ENCODE measurements around the gene CCT5.

Gene CCT5

GRCh38 chr5:10222326-10222725 is 27.8 kb upstream of the CCT5 start:
- Histone ChIP-seq H3K27ac (ENCODE audit: low read depth, low read length) (no peak overlapping the region), H3K9ac (ENCODE audit: low read length) (no peak overlapping the region), H3K9me3 (ENCODE audit: low read length) (no peaks in the 10 kb centered on the region), H3K27me3 (ENCODE audit: control insufficient read depth in 1 of 2, insufficient read depth in 2 of 2, low read length in 2 of 2) (no peaks in the 10 kb centered on the region), H3K4me1 (ENCODE audit: insufficient read depth, low read length) (no peaks in the 10 kb centered on the region), H3K4me3 (ENCODE audit: low read depth in 1 of 2, low read length in 2 of 2) (no peak overlapping the region), H3K36me3 (ENCODE audit: insufficient read depth, low read length) (peaks cover 5% of the 10 kb centered on the region)

GRCh38 chr5:10227379-10227778 is 22.7 kb upstream of the CCT5 start:
- peaks cover 5% of the 10 kb centered on the region for H3K36me3 ChIP-seq (ENCODE audit: insufficient read depth, low read length)

GRCh38 chr5:10228288-10228687 is 21.8 kb upstream of the CCT5 start:
- peaks cover 11% of the 10 kb centered on the region for H3K36me3 ChIP-seq (ENCODE audit: insufficient read depth, low read length)

More at GRCh38 chr5:10227379-10227778, 22.7 kb upstream of the CCT5 start:
- no peaks in the 10 kb centered on the region for H3K4me1 ChIP-seq (ENCODE audit: insufficient read depth, low read length)
- H3K9me3 ChIP-seq (ENCODE audit: low read length), result no peaks in the 10 kb centered on the region
- no peak overlapping the region for H3K27ac ChIP-seq (ENCODE audit: low read depth, low read length)
- no peaks in the 10 kb centered on the region for H3K27me3 ChIP-seq (ENCODE audit: control insufficient read depth in 1 of 2, insufficient read depth in 2 of 2, low read length in 2 of 2)
- no peak overlapping the region for H3K4me3 ChIP-seq (ENCODE audit: low read depth in 1 of 2, low read length in 2 of 2)
- no peak overlapping the region for H3K9ac ChIP-seq (ENCODE audit: low read length)

DNA sequence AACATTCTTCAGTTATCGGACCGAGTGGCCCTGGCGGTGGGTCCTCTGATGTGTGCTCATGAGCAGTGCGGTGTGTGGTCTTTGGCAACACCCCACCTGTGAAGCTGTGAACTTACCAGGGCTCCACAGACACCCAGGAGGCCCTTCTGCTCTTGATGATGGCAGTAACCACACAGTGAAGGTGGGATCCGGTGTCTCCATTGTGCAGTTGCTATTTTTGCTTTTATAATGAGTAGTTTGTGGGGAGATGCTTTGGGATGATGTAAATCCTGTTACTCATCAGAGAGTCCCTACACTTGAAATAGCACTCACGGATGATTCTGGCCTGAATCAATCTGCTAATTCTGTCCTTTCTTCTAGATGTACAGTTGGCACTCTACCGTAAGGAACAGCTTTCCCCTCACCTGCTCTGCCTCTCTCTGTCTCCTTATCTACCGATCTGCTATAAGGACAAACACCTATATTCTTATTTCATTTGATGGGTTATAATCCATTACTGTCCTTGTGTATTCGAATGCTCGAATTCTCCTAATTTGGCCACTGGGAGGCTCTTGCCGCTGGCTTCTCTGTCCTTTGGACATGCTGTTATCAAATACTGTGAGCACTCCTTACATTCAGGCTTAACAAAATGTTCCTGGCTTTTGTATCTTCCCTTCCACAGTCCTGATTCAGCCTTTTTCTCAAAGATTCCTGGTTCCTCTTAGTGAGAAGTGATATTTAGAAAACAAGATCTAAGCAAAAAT is 20.6 kb upstream of the CCT5 start:
- no peaks in the 10 kb centered on the region for H3K4me1 ChIP-seq (ENCODE audit: insufficient read depth, low read length)
- peaks cover 12% of the 10 kb centered on the region for H3K36me3 ChIP-seq (ENCODE audit: insufficient read depth, low read length)
- H3K27ac ChIP-seq (ENCODE audit: low read depth, low read length), result no peak overlapping the region
- H3K27me3 ChIP-seq (ENCODE audit: control insufficient read depth in 1 of 2, insufficient read depth in 2 of 2, low read length in 2 of 2), result no peaks in the 10 kb centered on the region
- no peak overlapping the region for H3K9ac ChIP-seq (ENCODE audit: low read length)
- H3K4me3 ChIP-seq (ENCODE audit: low read depth in 1 of 2, low read length in 2 of 2), result no peak overlapping the region
- H3K9me3 ChIP-seq (ENCODE audit: low read length), result no peaks in the 10 kb centered on the region

More at GRCh38 chr5:10228288-10228687, 21.8 kb upstream of the CCT5 start:
- H3K9ac ChIP-seq (ENCODE audit: low read length), result no peak overlapping the region
- no peak overlapping the region for H3K4me3 ChIP-seq (ENCODE audit: low read depth in 1 of 2, low read length in 2 of 2)
- no peaks in the 10 kb centered on the region for H3K4me1 ChIP-seq (ENCODE audit: insufficient read depth, low read length)
- no peaks in the 10 kb centered on the region for H3K27me3 ChIP-seq (ENCODE audit: control insufficient read depth in 1 of 2, insufficient read depth in 2 of 2, low read length in 2 of 2)
- no peaks in the 10 kb centered on the region for H3K9me3 ChIP-seq (ENCODE audit: low read length)
- no peak overlapping the region for H3K27ac ChIP-seq (ENCODE audit: low read depth, low read length)

- H3K4me3 ChIP-seq (ENCODE audit: low read depth in 1 of 2, low read length in 2 of 2), result no peak overlapping the region
- no peak overlapping the region for H3K27ac ChIP-seq (ENCODE audit: low read depth, low read length)
- H3K4me1 ChIP-seq (ENCODE audit: insufficient read depth, low read length), result no peaks in the 10 kb centered on the region
- H3K9ac ChIP-seq (ENCODE audit: low read length), result no peak overlapping the region
- H3K36me3 ChIP-seq (ENCODE audit: insufficient read depth, low read length), result peaks cover 7% of the 10 kb centered on the region
- H3K9me3 ChIP-seq (ENCODE audit: low read length), result no peaks in the 10 kb centered on the region
- no peaks in the 10 kb centered on the region for H3K27me3 ChIP-seq (ENCODE audit: control insufficient read depth in 1 of 2, insufficient read depth in 2 of 2, low read length in 2 of 2)
Observed at GRCh38 chr5:10232386-10232785, 17.7 kb upstream of the CCT5 start.

DNA sequence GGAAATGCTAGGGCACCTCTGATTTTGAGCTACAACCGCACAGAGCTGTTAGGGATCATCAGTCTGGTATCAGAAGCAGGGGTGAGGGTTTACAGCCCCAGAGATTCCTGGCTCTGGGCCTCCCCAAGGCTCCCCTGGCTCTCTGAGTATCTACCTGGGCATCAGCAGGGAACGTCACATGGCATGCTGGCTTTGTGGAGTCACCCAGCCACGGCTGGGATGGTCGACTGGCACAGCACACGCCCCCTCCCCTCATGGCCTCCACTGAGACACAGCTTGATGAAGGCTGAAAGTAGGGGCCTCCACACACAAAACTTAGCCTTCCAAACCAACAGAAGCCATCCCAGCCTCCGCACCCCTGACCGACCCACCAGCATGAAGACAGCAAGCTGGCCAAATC is 17.1 kb upstream of the CCT5 start:
- no peaks in the 10 kb centered on the region for H3K9me3 ChIP-seq (ENCODE audit: low read length)
- no peak overlapping the region for H3K9ac ChIP-seq (ENCODE audit: low read length)
- H3K36me3 ChIP-seq (ENCODE audit: insufficient read depth, low read length), result peaks cover 7% of the 10 kb centered on the region
- H3K27me3 ChIP-seq (ENCODE audit: control insufficient read depth in 1 of 2, insufficient read depth in 2 of 2, low read length in 2 of 2), result no peaks in the 10 kb centered on the region
- no peaks in the 10 kb centered on the region for H3K4me1 ChIP-seq (ENCODE audit: insufficient read depth, low read length)
- no peak overlapping the region for H3K27ac ChIP-seq (ENCODE audit: low read depth, low read length)
- no peak overlapping the region for H3K4me3 ChIP-seq (ENCODE audit: low read depth in 1 of 2, low read length in 2 of 2)

DNA sequence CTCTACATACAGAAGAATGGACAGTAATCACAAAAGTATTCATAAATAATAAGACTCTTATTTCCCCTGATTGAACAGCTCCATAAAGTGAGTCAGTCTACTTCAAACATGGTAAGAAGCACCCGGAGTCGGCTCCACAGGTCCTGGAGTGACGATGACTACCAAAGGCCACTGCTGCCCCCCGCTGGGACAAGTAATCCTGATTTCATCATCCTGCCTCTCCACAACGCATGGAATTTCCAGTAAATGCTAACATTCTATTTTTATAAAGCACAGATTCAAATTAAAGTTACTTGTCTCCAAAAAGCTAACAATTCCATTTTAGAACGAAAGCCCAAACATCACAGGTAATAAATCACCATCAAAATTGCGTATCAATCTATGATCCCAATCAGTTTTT is 16.6 kb upstream of the CCT5 start:
- Histone ChIP-seq H3K27me3 (ENCODE audit: control insufficient read depth in 1 of 2, insufficient read depth in 2 of 2, low read length in 2 of 2) (no peaks in the 10 kb centered on the region), H3K36me3 (ENCODE audit: insufficient read depth, low read length) (peaks cover 7% of the 10 kb centered on the region), H3K4me3 (ENCODE audit: low read depth in 1 of 2, low read length in 2 of 2) (no peak overlapping the region), H3K27ac (ENCODE audit: low read depth, low read length) (no peak overlapping the region), H3K9me3 (ENCODE audit: low read length) (no peaks in the 10 kb centered on the region), H3K4me1 (ENCODE audit: insufficient read depth, low read length) (no peaks in the 10 kb centered on the region), H3K9ac (ENCODE audit: low read length) (no peak overlapping the region)

GRCh38 chr5:10235350-10235749 is 14.7 kb upstream of the CCT5 start:
- H3K4me3 ChIP-seq (ENCODE audit: low read depth in 1 of 2, low read length in 2 of 2), result no peak overlapping the region
- peaks cover 7% of the 10 kb centered on the region for H3K36me3 ChIP-seq (ENCODE audit: insufficient read depth, low read length)

GRCh38 chr5:10243660-10244240 is 6.3 kb upstream of the CCT5 start:
- Histone ChIP-seq H3K36me3 (ENCODE audit: insufficient read depth, low read length) (no peaks in the 10 kb centered on the region), H3K27me3 (ENCODE audit: control insufficient read depth in 1 of 2, insufficient read depth in 2 of 2, low read length in 2 of 2) (no peaks in the 10 kb centered on the region), H3K9me3 (ENCODE audit: low read length) (no peaks in the 10 kb centered on the region), H3K9ac (ENCODE audit: low read length) (no peak overlapping the region), H3K27ac (ENCODE audit: low read depth, low read length) (no peak overlapping the region), H3K4me3 (ENCODE audit: low read depth in 1 of 2, low read length in 2 of 2) (no peak overlapping the region), H3K4me1 (ENCODE audit: insufficient read depth, low read length) (peaks cover 4% of the 10 kb centered on the region)

More at GRCh38 chr5:10235350-10235749, 14.7 kb upstream of the CCT5 start:
- Histone ChIP-seq H3K27me3 (ENCODE audit: control insufficient read depth in 1 of 2, insufficient read depth in 2 of 2, low read length in 2 of 2) (no peaks in the 10 kb centered on the region), H3K9ac (ENCODE audit: low read length) (no peak overlapping the region), H3K4me1 (ENCODE audit: insufficient read depth, low read length) (no peaks in the 10 kb centered on the region), H3K27ac (ENCODE audit: low read depth, low read length) (no peak overlapping the region), H3K9me3 (ENCODE audit: low read length) (no peaks in the 10 kb centered on the region)

GRCh38 chr5:10244342-10244944 is 5.6 kb upstream of the CCT5 start:
- no peaks in the 10 kb centered on the region for H3K27me3 ChIP-seq (ENCODE audit: control insufficient read depth in 1 of 2, insufficient read depth in 2 of 2, low read length in 2 of 2)
- no peaks in the 10 kb centered on the region for H3K9me3 ChIP-seq (ENCODE audit: low read length)
- no peak overlapping the region for H3K9ac ChIP-seq (ENCODE audit: low read length)
- no peak overlapping the region for H3K4me3 ChIP-seq (ENCODE audit: low read depth in 1 of 2, low read length in 2 of 2)
- no peak overlapping the region for H3K27ac ChIP-seq (ENCODE audit: low read depth, low read length)
- peaks cover 7% of the 10 kb centered on the region for H3K4me1 ChIP-seq (ENCODE audit: insufficient read depth, low read length)
- no peaks in the 10 kb centered on the region for H3K36me3 ChIP-seq (ENCODE audit: insufficient read depth, low read length)

DNA sequence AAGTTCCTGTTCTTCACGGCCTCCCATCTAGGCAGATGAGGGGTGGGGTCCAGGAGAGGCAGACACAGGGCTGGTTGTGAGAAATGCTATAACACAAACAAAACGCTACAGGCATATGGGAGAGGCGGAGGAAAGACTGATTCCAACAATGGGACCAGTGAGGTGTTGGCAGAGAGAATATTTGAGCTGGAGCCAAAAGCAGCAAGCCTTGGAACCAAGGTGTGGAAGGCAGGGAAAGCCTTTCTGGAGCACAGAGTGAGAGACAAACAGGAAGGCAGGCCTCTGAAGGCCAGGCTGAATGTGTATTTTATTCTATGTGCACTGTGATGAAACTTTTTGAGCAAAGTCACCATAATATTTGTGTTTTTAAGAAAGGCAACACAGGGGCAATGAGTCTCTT is 3.3 kb upstream of the CCT5 start:
- H3K9me3 ChIP-seq (ENCODE audit: low read length), result no peaks in the 10 kb centered on the region
- H3K4me3 ChIP-seq (ENCODE audit: low read depth in 1 of 2, low read length in 2 of 2), result no peak overlapping the region
- H3K9ac ChIP-seq (ENCODE audit: low read length), result no peak overlapping the region

More for the DNA sequence above, 3.3 kb upstream of the CCT5 start:
- H3K36me3 ChIP-seq (ENCODE audit: insufficient read depth, low read length), result no peaks in the 10 kb centered on the region
- H3K4me1 ChIP-seq (ENCODE audit: insufficient read depth, low read length), result peaks cover 17% of the 10 kb centered on the region
- H3K27me3 ChIP-seq (ENCODE audit: control insufficient read depth in 1 of 2, insufficient read depth in 2 of 2, low read length in 2 of 2), result no peaks in the 10 kb centered on the region
- no peak overlapping the region for H3K27ac ChIP-seq (ENCODE audit: low read depth, low read length)
